Measurements from ENCODE around the gene ABL2. TPM values are rescaled to one million over a fixed set of nuclear protein-coding genes. Genes with fewer than 3 reads are reported as not detected.
"Not testable (repeated sequence)": the region's sequence is repeated elsewhere in the genome, so short reads cannot be mapped to it uniquely, and the experiment has no call there.

The ABL2 gene
- total RNA-seq, 1 donor from 2014 or later, result 23.9 TPM

GRCh38 chr1:179137617-179138255 is 91.7 kb downstream of the ABL2 start:
- no peaks in the 10 kb centered on the region for H3K27me3 ChIP-seq
- TF ChIP-seq CTCF (IDR thresholded peaks at IDR 0.05), result no peak
- intact Hi-C loops (cut with DNase I), result no loop called here
- DNase-seq (ENCODE audit: low spot score in 2 of 2), result no peak
- no peaks in the 10 kb centered on the region for H3K9me3 ChIP-seq
- no peak overlapping the region for H3K27ac ChIP-seq
- H3K4me3 ChIP-seq, result no peak overlapping the region
- peaks cover 0 to 2% of the 10 kb centered on the region in 2 donors for H3K4me1 ChIP-seq
- H3K36me3 ChIP-seq, result no peaks in the 10 kb centered on the region

GRCh38 chr1:179135707-179136106 is 93.8 kb downstream of the ABL2 start:
- intact Hi-C loops (cut with DNase I), result not testable (repeated sequence)

GRCh38 chr1:179135168-179135567 is 94.3 kb downstream of the ABL2 start:
- DNase-seq (ENCODE audit: low spot score in 2 of 2); H3K4me3 ChIP-seq; H3K27ac ChIP-seq; H3K36me3 ChIP-seq; intact Hi-C loops (cut with DNase I); H3K9me3 ChIP-seq; H3K27me3 ChIP-seq; H3K4me1 ChIP-seq: not testable (repeated sequence)

More at GRCh38 chr1:179135707-179136106, 93.8 kb downstream of the ABL2 start:
- not testable (repeated sequence) for H3K4me3 ChIP-seq; DNase-seq (ENCODE audit: low spot score in 2 of 2); H3K36me3 ChIP-seq; H3K27ac ChIP-seq; H3K4me1 ChIP-seq; H3K9me3 ChIP-seq; H3K27me3 ChIP-seq

- Histone ChIP-seq H3K4me1 (peaks cover 0 to 24% of the 10 kb centered on the region in 2 donors), H3K4me3 (peak overlapping the region; percentile 25 to 43), H3K9me3 (no peaks in the 10 kb centered on the region), H3K27ac (peak overlapping the region; percentile 4 to 49), H3K36me3 (peaks cover 0 to 9% of the 10 kb centered on the region in 2 donors), H3K27me3 (no peaks in the 10 kb centered on the region)
- TF ChIP-seq CTCF (IDR thresholded peaks at IDR 0.05), result no peak
- no peak for DNase-seq (ENCODE audit: low spot score in 2 of 2)
- intact Hi-C loops (cut with DNase I), result loop anchor here (5.0 kb wide), 1 partner anchor 47 kb away; no protein-coding TSS in a partner anchor
Measured at GRCh38 chr1:179129702-179130473, 99.6 kb downstream of the ABL2 start.

- peak overlapping the region; percentile 27 to 77 for H3K27ac ChIP-seq
- H3K9me3 ChIP-seq, result no peaks in the 10 kb centered on the region
- H3K36me3 ChIP-seq, result peaks cover 0 to 9% of the 10 kb centered on the region in 2 donors
- peaks cover 0 to 24% of the 10 kb centered on the region in 2 donors for H3K4me1 ChIP-seq
- no peak overlapping the region for H3K4me3 ChIP-seq
- intact Hi-C loops (cut with DNase I), result loop anchor here (5.0 kb wide), 1 partner anchor 49 kb away; no protein-coding TSS in a partner anchor
- no peak for DNase-seq (ENCODE audit: low spot score in 2 of 2)
- no peaks in the 10 kb centered on the region for H3K27me3 ChIP-seq
- TF ChIP-seq CTCF (IDR thresholded peaks at IDR 0.05), result no peak
Measured at GRCh38 chr1:179128520-179128919, 101.0 kb downstream of the ABL2 start.

GRCh38 chr1:179127163-179127895 is 102.1 kb downstream of the ABL2 start:
- no peak for DNase-seq (ENCODE audit: low spot score in 2 of 2)
- H3K4me3 ChIP-seq, result no peak overlapping the region
- peaks cover 0 to 9% of the 10 kb centered on the region in 2 donors for H3K36me3 ChIP-seq
- no peaks in the 10 kb centered on the region for H3K9me3 ChIP-seq
- peak overlapping the region; percentile 72 to 77 for H3K27ac ChIP-seq
- no peak for TF ChIP-seq CTCF (IDR thresholded peaks at IDR 0.05)
- peaks cover 0 to 24% of the 10 kb centered on the region in 2 donors for H3K4me1 ChIP-seq
- H3K27me3 ChIP-seq, result no peaks in the 10 kb centered on the region
- intact Hi-C loops (cut with DNase I), result loop anchor here (5.0 kb wide), 1 partner anchor 50 kb away; no protein-coding TSS in a partner anchor
